HG03064 (cell line): ENCODE data around the gene NOX5.

Source experiments
- ATAC-seq: cut with Tn5 transposase; IDR thresholded peaks from one replicate; pipeline ENCODE4 v1.9.1; 2021; ENCODE audit warnings: low read depth; ENCODE audit not compliant: unreplicated experiment

NOX5 gene

GRCh38 chr15:68990231-68990991 lies 24.1 kb upstream of the NOX5 start:
- no peak for ATAC-seq

GRCh38 chr15:68990992-68991500 lies 23.4 kb upstream of the NOX5 start:
- ATAC-seq = no peak

- no peak for ATAC-seq
Observed at GRCh38 chr15:68991723-68992122, 22.8 kb upstream of the NOX5 start.

GRCh38 chr15:68992696-68993095 lies 21.8 kb upstream of the NOX5 start:
- no peak for ATAC-seq

GRCh38 chr15:68993276-68993675 lies 21.2 kb upstream of the NOX5 start:
- no peak for ATAC-seq

- ATAC-seq = no peak
Observed at GRCh38 chr15:68994149-68994548, 20.3 kb upstream of the NOX5 start.

GRCh38 chr15:68994981-68995761 lies 19.3 kb upstream of the NOX5 start:
- no peak for ATAC-seq

- no peak for ATAC-seq
Observed at GRCh38 chr15:68997050-68997449, 17.4 kb upstream of the NOX5 start.

GRCh38 chr15:68997930-68998777 lies 16.3 kb upstream of the NOX5 start:
- no peak for ATAC-seq

- ATAC-seq = no peak
Observed at GRCh38 chr15:68999091-68999490, 15.4 kb upstream of the NOX5 start.

GRCh38 chr15:69000091-69000490 lies 14.4 kb upstream of the NOX5 start:
- ATAC-seq = no peak

GRCh38 chr15:69000725-69001503 lies 13.6 kb upstream of the NOX5 start:
- no peak for ATAC-seq

GRCh38 chr15:69002783-69003182 lies 11.7 kb upstream of the NOX5 start:
- no peak for ATAC-seq

GRCh38 chr15:69004011-69004410 lies 10.5 kb upstream of the NOX5 start:
- no peak for ATAC-seq

GRCh38 chr15:69008056-69008455 lies 6.4 kb upstream of the NOX5 start:
- no peak for ATAC-seq

GRCh38 chr15:69009341-69009740 lies 5.2 kb upstream of the NOX5 start:
- no peak for ATAC-seq

GRCh38 chr15:69011641-69012040 lies 2.9 kb upstream of the NOX5 start:
- no peak for ATAC-seq

- no peak for ATAC-seq
Observed at GRCh38 chr15:69012761-69013364, 1.6 kb upstream of the NOX5 start.

GRCh38 chr15:69013726-69014406 lies 629 bp upstream of the NOX5 start:
- ATAC-seq = no peak
